GM23248 (cell line): ENCODE measurements around the gene BCKDK.

Experiments used
- EZH2 ChIP-seq: fragments of 200-600 bp; sonication (generic); IDR thresholded peaks from 2 replicates; pipeline ENCODE4 v1.6.1; 2018; ENCODE audit warnings: antibody characterized with exemption, mild to moderate bottlenecking; ENCODE audit not compliant: insufficient read depth, poor library complexity, severe bottlenecking
- EZH2phosphoT487 ChIP-seq: fragments of 200-600 bp; sonication (generic); IDR thresholded peaks from 2 replicates; pipeline ENCODE4 v1.6.1; 2018; ENCODE audit warnings: antibody characterized with exemption, moderate library complexity, mild to moderate bottlenecking, low read depth; ENCODE audit not compliant: insufficient read depth

GRCh38 chr16:31094088-31094423 lies 14.1 kb upstream of the BCKDK start:
- no peak for TF ChIP-seq EZH2
- TF ChIP-seq EZH2phosphoT487: no peak
